Aorta (tissue), 5 donors: ENCODE data around the gene CCDC93. TPM values are rescaled to one million over a fixed set of nuclear protein-coding genes. Genes with fewer than 3 reads are reported as not detected.

Source experiments
- ATAC-seq: fragments of 200-7000 bp; cut with Tn5 transposase; one replicate; pipeline ENCODE4 v1.9.1; 2022; ENCODE audit warnings: moderate library complexity; ENCODE audit not compliant: low FRiP score
- DNase-seq, 2 donors: peaks; one replicate each; pipeline ENCODE4 v3.0.0-alpha.2; 2020
- H3K27ac ChIP-seq, 2 donors: one replicate each; pipeline ENCODE4 v1.5.1; 2013; ENCODE audit warnings: low read length in 2 of 2, mild to moderate bottlenecking in 2 of 2, moderate library complexity in 2 of 2, control low read depth in 1 of 2, inconsistent platforms in 1 of 2, low read depth in 1 of 2
- H3K27me3 ChIP-seq, 2 donors: one replicate each; pipeline ENCODE4 v1.6.1; 2013; ENCODE audit warnings: control low read depth in 1 of 2, low read length in 1 of 2, mild to moderate bottlenecking in 1 of 2, moderate library complexity in 1 of 2; ENCODE audit not compliant: insufficient read depth in 2 of 2, control insufficient read depth in 1 of 2
- H3K36me3 ChIP-seq, 2 donors: one replicate each; pipeline ENCODE4 v1.6.1; 2013; ENCODE audit warnings: control low read depth in 1 of 2, low read length in 1 of 2, mild to moderate bottlenecking in 1 of 2; ENCODE audit not compliant: insufficient read depth in 2 of 2, control insufficient read depth in 1 of 2
- H3K4me1 ChIP-seq, 2 donors: one replicate each; pipeline ENCODE4 v1.6.1; 2013; ENCODE audit warnings: low read length in 2 of 2, control low read depth in 1 of 2, mild to moderate bottlenecking in 1 of 2, moderate library complexity in 1 of 2; ENCODE audit not compliant: insufficient read depth in 2 of 2, control insufficient read depth in 1 of 2
- H3K4me3 ChIP-seq, 2 donors: one replicate each; pipeline ENCODE4 v1.5.1; 2013; ENCODE audit warnings: low read length in 2 of 2, control low read depth in 1 of 2, mild to moderate bottlenecking in 1 of 2
- H3K9me3 ChIP-seq: one replicate; pipeline ENCODE4 v1.6.1; 2013; ENCODE audit warnings: mild to moderate bottlenecking, low read length; ENCODE audit not compliant: control insufficient read depth
- WGBS, 2 donors: extraction: QIAGEN DNeasy Blood & Tissue Kit; methylation state at CpG; one replicate each; pipeline ENCODE4 v1.1.7; 2013; 5-methylcytosine and 5-hydroxymethylcytosine counted together
- intact Hi-C, 2 donors: fragments of 100-400 bp; cut with DNase I; formaldehyde crosslinking; loops; one replicate each; pipeline versions ENCODE4 v1.14.2 to v1.15.0; 2022
- polyA plus RNA-seq, 2 donors: library from polyadenylated mRNA; stranded (reverse); fragments of 200-250 nt; gene quantifications; one replicate each; pipeline ENCODE4 v1.2.3, GENCODE V29; 2013
- total RNA-seq, 2 donors: library from RNA; stranded (reverse); fragmentation: NEBNext Ultra II Directional; extraction: Animal tissue kit (Norgen Biotek cat#: 25700); gene quantifications; one replicate each; pipeline ENCODE4 v1.2.1, GENCODE V29; 2021
- donor health status: healthy with polysubstance abuse.
- donor health status: Bipolar disorder and iron deficiency.
- donor health status: DM: no; HTN: no; CAD: no.
- donor health status: DM: no; HTN: no; CAD: no.
- donor health status: DM: yes; HTN: yes; CAD: no.

The CCDC93 gene
- total and polyA plus RNA-seq, 4 donors = 5.8 to 42.8 (median 23.5) TPM

- Histone ChIP-seq H3K36me3 (peaks cover 6 to 10% of the 10 kb centered on the region in 2 donors), H3K4me1 (peaks cover 4 to 5% of the 10 kb centered on the region in 2 donors), H3K27me3 (no peaks in the 10 kb centered on the region), H3K4me3 (no peak overlapping the region), H3K9me3 (no peaks in the 10 kb centered on the region), H3K27ac (no peak overlapping the region)
- ATAC-seq (no peak), DNase-seq (no peak)
- intact Hi-C loops = no loop called here
- 97 to 98% methylated on average over 3 of the region's 3 CpGs for WGBS, 2 donors
Measured at GRCh38 chr2:117961201-117961600, 52.7 kb downstream of the CCDC93 start.

- no peak for DNase-seq
- H3K27ac ChIP-seq = no peak overlapping the region
- intact Hi-C loops = no loop called here
- no peak for ATAC-seq
- no peaks in the 10 kb centered on the region for H3K9me3 ChIP-seq
- H3K27me3 ChIP-seq = no peaks in the 10 kb centered on the region
- peaks cover 6 to 10% of the 10 kb centered on the region in 2 donors for H3K36me3 ChIP-seq
- peaks cover 4 to 5% of the 10 kb centered on the region in 2 donors for H3K4me1 ChIP-seq
- H3K4me3 ChIP-seq = no peak overlapping the region
- 53 to 55% methylated on average over 4 of the region's 4 CpGs for WGBS, 2 donors
Measured at GRCh38 chr2:117960231-117960630, 53.6 kb downstream of the CCDC93 start.

GRCh38 chr2:117958186-117958585 is 55.7 kb downstream of the CCDC93 start:
- no peak overlapping the region for H3K4me3 ChIP-seq
- DNase-seq = no peak
- peaks cover 10% of the 10 kb centered on the region in 2 donors for H3K36me3 ChIP-seq
- H3K27me3 ChIP-seq = no peaks in the 10 kb centered on the region
- 23 to 31% methylated on average over 5 of the region's 5 CpGs for WGBS, 2 donors
- no peaks in the 10 kb centered on the region for H3K9me3 ChIP-seq
- no peak overlapping the region for H3K27ac ChIP-seq
- no peak for ATAC-seq
- H3K4me1 ChIP-seq = peaks cover 4 to 5% of the 10 kb centered on the region in 2 donors
- intact Hi-C loops = no loop called here

GRCh38 chr2:117957616-117958015 is 56.3 kb downstream of the CCDC93 start:
- peaks cover 4 to 5% of the 10 kb centered on the region in 2 donors for H3K4me1 ChIP-seq
- no peak overlapping the region for H3K4me3 ChIP-seq
- peaks cover 10 to 11% of the 10 kb centered on the region in 2 donors for H3K36me3 ChIP-seq
- ATAC-seq (no peak), DNase-seq (no peak)
- 94 to 97% methylated on average over 1 of the region's 1 CpG for WGBS, 2 donors
- no peaks in the 10 kb centered on the region for H3K9me3 ChIP-seq
- no peaks in the 10 kb centered on the region for H3K27me3 ChIP-seq
- intact Hi-C loops = no loop called here
- no peak overlapping the region for H3K27ac ChIP-seq

- intact Hi-C loops = no loop called here
- H3K9me3 ChIP-seq = no peaks in the 10 kb centered on the region
- H3K27ac ChIP-seq = no peak overlapping the region
- ATAC-seq (no peak), DNase-seq (no peak)
- 83 to 93% methylated on average over 1 of the region's 1 CpG for WGBS, 2 donors
- peaks cover 4 to 5% of the 10 kb centered on the region in 2 donors for H3K4me1 ChIP-seq
- H3K4me3 ChIP-seq = no peak overlapping the region
- H3K27me3 ChIP-seq = no peaks in the 10 kb centered on the region
- H3K36me3 ChIP-seq = peaks cover 13 to 19% of the 10 kb centered on the region in 2 donors
Measured at GRCh38 chr2:117956036-117956796, 57.7 kb downstream of the CCDC93 start.

- Histone ChIP-seq H3K27ac (no peak overlapping the region), H3K9me3 (no peaks in the 10 kb centered on the region), H3K4me3 (no peak overlapping the region), H3K36me3 (peaks cover 18 to 26% of the 10 kb centered on the region in 2 donors), H3K27me3 (no peaks in the 10 kb centered on the region), H3K4me1 (peaks cover 2 to 5% of the 10 kb centered on the region in 2 donors)
- intact Hi-C loops = no loop called here
- DNase-seq = no peak
- no peak for ATAC-seq
Measured at GRCh38 chr2:117953231-117953630, 60.6 kb downstream of the CCDC93 start.

GRCh38 chr2:117952701-117953100 is 61.2 kb downstream of the CCDC93 start:
- intact Hi-C loops = no loop called here
- DNase-seq (no peak), ATAC-seq (no peak)
- H3K4me3 ChIP-seq = no peak overlapping the region
- H3K27me3 ChIP-seq = no peaks in the 10 kb centered on the region
- H3K36me3 ChIP-seq = peaks cover 17 to 22% of the 10 kb centered on the region in 2 donors
- no peak overlapping the region for H3K27ac ChIP-seq
- H3K4me1 ChIP-seq = peaks cover 0 to 1% of the 10 kb centered on the region in 2 donors
- H3K9me3 ChIP-seq = no peaks in the 10 kb centered on the region

- H3K27me3 ChIP-seq = no peaks in the 10 kb centered on the region
- H3K36me3 ChIP-seq = peaks cover 12 to 17% of the 10 kb centered on the region in 2 donors
- no peak overlapping the region for H3K27ac ChIP-seq
- H3K4me1 ChIP-seq = no peaks in the 10 kb centered on the region
- H3K4me3 ChIP-seq = no peak overlapping the region
- H3K9me3 ChIP-seq = no peaks in the 10 kb centered on the region
- DNase-seq (no peak), ATAC-seq (no peak)
- intact Hi-C loops = no loop called here
- 92 to 96% methylated on average over 4 of the region's 4 CpGs for WGBS, 2 donors
Measured at GRCh38 chr2:117952228-117952627, 61.6 kb downstream of the CCDC93 start.

- Histone ChIP-seq H3K27ac (no peak overlapping the region), H3K4me3 (no peak overlapping the region), H3K36me3 (peaks cover 12 to 31% of the 10 kb centered on the region in 2 donors), H3K27me3 (no peaks in the 10 kb centered on the region), H3K4me1 (no peaks in the 10 kb centered on the region), H3K9me3 (no peaks in the 10 kb centered on the region)
- intact Hi-C loops = loop anchor here in 1 of 2 donors (10.0 kb wide), 1 partner anchor 125 kb away; no protein-coding TSS in a partner anchor
- DNase-seq (no peak), ATAC-seq (no peak)
- WGBS, 2 donors = 73 to 75% methylated on average over 5 of the region's 5 CpGs
Measured at GRCh38 chr2:117949806-117950205, 64.1 kb downstream of the CCDC93 start.
